Hematopoietic multipotent progenitor cell (in vitro differentiated cells): ENCODE measurements around the gene UBQLN3. TPM values are rescaled to one million over a fixed set of nuclear protein-coding genes. Genes with fewer than 3 reads are reported as not detected.

Source experiments
- DNase-seq, 3 donors: peaks; one replicate each; pipeline ENCODE4 v3.0.0-alpha.2; 2011 to 2015; ENCODE audit warnings: low read depth in 2 of 3, low spot score in 2 of 3
- total RNA-seq: library from RNA; depleted of rRNA; stranded (reverse); fragments of >200 nt; gene quantifications from one replicate; pipeline ENCODE4 v1.2.3, GENCODE V29; 2012

UBQLN3 gene
- 0.81 TPM for total RNA-seq

- no peak for DNase-seq
These were observed at the start of gene UBQLN3 for GRCh38 chr11:5509803-5510202. TSS of gene UBQLN3 (minus strand) at chr11:5509957. CDS start at chr11:5509558, 399 bp downstream.

GRCh38 chr11:5557751-5558150 lies 48.0 kb upstream of the UBQLN3 start:
- DNase-seq = no peak

- no peak for DNase-seq
These were observed 46.9 kb upstream of the UBQLN3 start for GRCh38 chr11:5556596-5557188.

- no peak for DNase-seq
These were observed 43.6 kb upstream of the UBQLN3 start for GRCh38 chr11:5553343-5553742.

GRCh38 chr11:5550440-5551095 lies 40.8 kb upstream of the UBQLN3 start:
- DNase-seq = no peak

- no peak for DNase-seq
These were observed 38.7 kb upstream of the UBQLN3 start, which contains the start of gene OR52H1 for GRCh38 chr11:5548440-5548839. TSS of gene OR52H1 (minus strand) at chr11:5548540. CDS start at chr11:5545505, 3,035 bp downstream.

GRCh38 chr11:5547982-5548381 lies 38.2 kb upstream of the UBQLN3 start:
- no peak for DNase-seq

GRCh38 chr11:5546457-5546856 lies 36.7 kb upstream of the UBQLN3 start:
- DNase-seq = no peak

- DNase-seq = no peak
These were observed 31.7 kb upstream of the UBQLN3 start for GRCh38 chr11:5541427-5541826.

GRCh38 chr11:5536482-5536881 lies 26.7 kb upstream of the UBQLN3 start:
- no peak for DNase-seq

- no peak for DNase-seq
These were observed 24.3 kb upstream of the UBQLN3 start for GRCh38 chr11:5534046-5534445.

- no peak for DNase-seq
These were observed 21.5 kb upstream of the UBQLN3 start for GRCh38 chr11:5531053-5531831.

- no peak for DNase-seq
These were observed 18.7 kb upstream of the UBQLN3 start for GRCh38 chr11:5528495-5528894.

GRCh38 chr11:5527716-5528115 lies 18.0 kb upstream of the UBQLN3 start:
- no peak for DNase-seq

GRCh38 chr11:5524756-5525155 lies 15.0 kb upstream of the UBQLN3 start:
- DNase-seq = no peak

GRCh38 chr11:5522308-5522707 lies 12.6 kb upstream of the UBQLN3 start:
- DNase-seq = no peak

- no peak for DNase-seq
These were observed 11.8 kb upstream of the UBQLN3 start for GRCh38 chr11:5521540-5521939.

GRCh38 chr11:5516599-5516998 lies 6.8 kb upstream of the UBQLN3 start, which contains the start of gene UBQLNL:
TSS of gene UBQLNL (minus strand) at chr11:5516699. CDS start at chr11:5516441, 258 bp downstream.
- no peak for DNase-seq

- no peak for DNase-seq
These were observed 5.1 kb upstream of the UBQLN3 start for GRCh38 chr11:5514841-5515240.

GRCh38 chr11:5508605-5509004 lies 1.2 kb downstream of the UBQLN3 start:
- no peak for DNase-seq

- DNase-seq = no peak
These were observed 1.8 kb downstream of the UBQLN3 start for GRCh38 chr11:5507933-5508305.
